NCI-H82 (cell line): ENCODE measurements around the gene ARG1.

ENCODE experiments used
- DNase-seq: peaks from one replicate; lab custom pipeline; 2025; lab: John Stamatoyannopoulos, UW

Gene ARG1

DNA sequence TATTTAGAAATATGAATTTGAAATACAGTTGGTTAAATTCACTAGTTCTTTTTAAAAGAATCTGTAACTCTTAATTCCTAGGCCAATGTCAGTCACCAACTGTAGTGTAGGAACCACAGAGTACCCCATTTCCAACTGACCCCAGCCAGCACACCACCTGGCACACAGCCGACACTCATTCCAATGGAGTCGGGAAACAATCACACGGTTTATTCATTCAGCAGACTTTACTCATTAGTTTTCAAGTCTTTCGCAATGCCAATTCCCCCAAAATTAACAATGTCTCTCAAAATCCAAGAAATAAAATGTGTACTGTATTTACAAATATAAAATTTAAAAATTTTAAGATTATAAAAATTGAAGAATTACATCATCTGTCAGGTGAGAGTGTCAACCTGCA is 13.5 kb downstream of the ARG1 start:
- no peak for DNase-seq

DNA sequence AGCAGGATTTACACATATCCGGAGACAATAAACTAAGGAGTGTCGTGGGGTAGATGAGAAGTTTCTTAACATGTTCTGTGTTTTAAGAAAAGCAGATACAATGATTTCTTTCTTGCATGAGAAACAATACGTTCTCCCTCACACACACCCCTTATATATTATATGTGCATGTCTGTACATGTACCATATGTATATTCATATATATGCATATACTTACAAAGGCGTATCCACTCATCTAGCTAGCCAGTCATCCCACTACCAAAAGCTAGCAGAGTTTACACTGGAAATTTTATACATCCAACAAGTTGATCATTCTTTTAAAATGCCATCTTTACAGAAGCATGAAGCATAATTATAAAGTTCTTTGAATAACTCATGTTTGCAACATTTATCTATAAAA is 14.9 kb downstream of the ARG1 start:
- DNase-seq, result no peak

DNA sequence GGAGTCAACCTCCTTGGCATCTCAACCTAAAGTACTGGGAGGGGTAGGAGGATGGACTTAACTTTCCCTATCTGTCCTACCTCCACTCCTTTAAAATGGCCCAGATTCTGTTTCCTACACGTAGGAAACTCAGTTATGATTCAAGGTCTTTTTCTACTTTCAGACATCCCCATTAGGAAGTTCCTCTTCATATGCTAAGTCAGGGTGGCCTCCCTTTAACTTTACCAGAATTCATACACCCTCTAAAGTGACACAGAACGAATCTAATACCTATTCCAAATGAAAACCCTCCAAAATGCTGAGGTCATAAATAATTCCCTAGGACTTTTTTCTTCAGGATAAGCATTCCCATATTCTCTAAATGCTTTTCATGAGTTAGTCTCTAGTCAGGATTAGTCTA is 15.6 kb downstream of the ARG1 start:
- no peak for DNase-seq

DNA sequence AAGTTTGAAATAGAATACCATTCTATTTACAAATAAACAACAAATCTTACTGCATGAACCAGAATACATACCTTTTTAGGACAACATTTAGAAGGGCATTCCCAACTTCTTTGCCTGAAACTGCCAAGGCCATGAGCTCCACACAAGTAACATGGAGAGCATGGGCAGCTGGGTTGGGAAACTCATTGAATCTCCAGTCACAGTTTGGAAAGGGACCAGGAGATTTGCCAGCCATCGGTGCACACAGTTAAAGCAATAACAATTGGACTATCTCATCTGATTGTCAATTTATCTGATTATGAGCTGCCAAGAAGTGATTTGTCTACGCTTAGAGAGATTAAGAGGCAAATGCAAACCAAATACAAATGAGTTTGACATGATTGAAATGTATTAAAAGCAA is 19.9 kb downstream of the ARG1 start:
- DNase-seq, result peak; percentile 23

DNA sequence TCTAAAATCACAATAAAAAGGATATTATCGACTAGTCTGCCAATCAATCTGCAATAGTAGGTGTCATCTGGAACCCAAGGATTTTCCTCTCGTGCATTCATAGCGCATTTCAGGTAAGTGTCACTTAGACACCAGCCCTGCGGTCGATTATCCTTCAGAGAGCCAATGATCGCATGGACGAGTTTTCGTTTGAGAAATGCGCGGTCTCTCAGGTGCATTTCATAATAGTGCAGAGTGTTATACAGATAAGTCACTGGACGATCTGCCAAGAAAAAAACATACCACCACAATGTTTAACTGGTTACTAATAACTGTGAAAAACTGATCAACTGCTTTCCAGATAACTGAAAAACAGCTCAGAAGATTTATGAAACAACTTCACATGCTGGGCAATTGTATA is 21.0 kb downstream of the ARG1 start:
- DNase-seq, result no peak

DNA sequence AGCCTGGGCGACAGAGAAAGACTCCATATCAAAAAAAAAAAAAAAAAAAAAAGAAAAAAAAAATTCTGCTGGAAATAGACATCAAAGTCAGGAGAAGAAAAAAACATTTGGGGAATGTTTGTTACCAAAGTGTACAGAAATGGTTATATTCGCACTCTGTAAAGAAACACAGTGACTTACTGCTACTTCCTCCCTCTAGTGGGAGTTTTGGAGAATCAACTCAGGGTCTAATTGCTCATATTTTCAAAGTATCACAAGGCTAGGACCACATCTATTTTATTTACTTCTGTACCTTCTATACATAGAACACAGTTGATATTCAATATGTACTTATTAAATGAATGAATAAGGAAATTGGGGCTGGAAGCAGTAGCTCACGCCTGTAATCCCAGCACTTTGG is 24.4 kb downstream of the ARG1 start:
- no peak for DNase-seq

DNA sequence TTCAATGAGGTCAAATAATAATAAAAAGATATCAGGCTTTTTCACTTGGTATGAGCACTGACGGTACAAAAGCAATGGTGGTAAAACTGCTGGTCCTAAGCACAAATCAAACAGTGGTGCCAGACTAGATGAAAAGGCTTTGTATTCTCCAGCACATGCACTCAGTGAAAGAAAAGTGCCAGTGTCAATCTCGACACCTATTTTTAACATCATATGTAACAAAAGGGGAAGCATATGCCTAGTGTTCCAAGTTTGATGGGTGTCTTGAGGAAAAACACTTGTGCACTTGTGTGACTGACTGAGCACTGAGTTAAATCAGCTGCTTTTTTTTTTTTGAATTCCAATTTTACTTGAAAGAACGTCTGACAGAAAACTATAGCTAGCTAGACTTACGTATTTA is 27.7 kb downstream of the ARG1 start:
- no peak for DNase-seq

DNA sequence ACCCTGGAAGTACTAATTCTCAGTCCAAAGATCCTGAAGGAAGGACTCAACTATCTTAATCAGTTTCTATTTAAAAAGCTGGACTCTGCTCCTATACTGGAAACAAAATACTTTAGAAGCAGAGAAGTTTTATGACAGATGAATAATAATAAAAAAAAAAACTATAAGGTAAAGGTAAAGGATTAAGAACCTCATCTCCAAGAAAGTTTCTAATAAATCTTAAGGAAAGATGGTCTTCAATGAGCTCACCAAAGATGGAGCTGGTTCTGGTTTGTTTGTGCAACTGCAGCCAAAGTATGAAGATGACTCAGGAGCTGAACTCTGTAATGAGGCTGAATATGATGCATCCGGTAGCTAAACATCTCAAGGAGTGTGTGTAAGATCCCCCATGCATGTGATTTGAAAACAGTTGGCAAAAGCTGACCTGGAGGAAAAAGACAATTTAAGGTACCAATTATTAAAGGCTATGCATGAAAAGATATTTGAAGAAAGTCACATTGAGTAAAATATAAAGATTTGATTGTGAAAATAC is 29.8 kb downstream of the ARG1 start:
- DNase-seq, result no peak

DNA sequence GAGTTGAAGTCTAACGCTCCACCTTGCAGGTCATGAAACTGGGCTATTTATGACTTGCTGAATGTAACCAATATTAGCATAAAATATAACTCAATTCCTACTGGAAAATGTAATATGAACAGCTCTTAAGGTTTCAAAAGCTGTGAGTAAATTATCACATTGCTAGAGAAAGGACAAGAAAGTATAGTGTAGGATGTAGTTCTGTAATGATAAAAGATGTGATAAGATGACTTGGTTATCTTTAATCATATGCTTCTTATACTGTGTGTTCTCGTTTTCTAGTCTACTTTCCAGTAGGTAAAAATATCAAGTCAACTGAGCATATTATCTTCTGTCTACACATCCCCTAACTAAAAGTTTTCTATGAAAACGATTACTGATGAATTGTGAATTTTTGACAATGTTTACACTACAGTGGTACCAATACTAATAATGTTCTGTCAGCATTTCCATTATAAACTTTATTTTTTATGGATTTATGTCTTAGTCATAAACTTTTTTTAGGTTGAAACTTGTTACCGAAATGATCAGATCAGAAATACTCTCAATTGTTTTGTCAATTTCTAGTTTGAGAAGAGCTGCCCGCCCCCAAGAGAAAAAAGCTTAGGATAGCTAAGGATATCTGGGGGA is 40.4 kb downstream of the ARG1 start:
- DNase-seq, result no peak

DNA sequence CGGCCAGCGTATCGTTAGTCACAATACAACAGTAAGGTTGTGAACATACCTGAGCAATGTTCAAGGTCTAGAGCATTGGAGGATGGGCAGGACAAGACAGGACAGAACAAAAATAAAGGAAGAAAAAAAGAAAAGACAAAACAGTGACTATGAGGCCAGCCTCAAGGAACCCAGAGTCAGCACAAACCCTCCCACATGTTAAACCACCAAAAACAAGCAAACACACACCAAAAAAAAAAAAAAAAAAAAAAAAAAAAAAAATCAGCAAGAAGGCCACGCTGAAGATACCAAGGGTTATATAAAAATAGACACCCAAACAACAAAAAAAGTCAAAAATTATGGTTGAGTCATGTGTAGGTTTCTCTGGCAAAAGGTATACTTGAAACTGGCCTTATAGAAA is 42.2 kb downstream of the ARG1 start:
- DNase-seq, result no peak

DNA sequence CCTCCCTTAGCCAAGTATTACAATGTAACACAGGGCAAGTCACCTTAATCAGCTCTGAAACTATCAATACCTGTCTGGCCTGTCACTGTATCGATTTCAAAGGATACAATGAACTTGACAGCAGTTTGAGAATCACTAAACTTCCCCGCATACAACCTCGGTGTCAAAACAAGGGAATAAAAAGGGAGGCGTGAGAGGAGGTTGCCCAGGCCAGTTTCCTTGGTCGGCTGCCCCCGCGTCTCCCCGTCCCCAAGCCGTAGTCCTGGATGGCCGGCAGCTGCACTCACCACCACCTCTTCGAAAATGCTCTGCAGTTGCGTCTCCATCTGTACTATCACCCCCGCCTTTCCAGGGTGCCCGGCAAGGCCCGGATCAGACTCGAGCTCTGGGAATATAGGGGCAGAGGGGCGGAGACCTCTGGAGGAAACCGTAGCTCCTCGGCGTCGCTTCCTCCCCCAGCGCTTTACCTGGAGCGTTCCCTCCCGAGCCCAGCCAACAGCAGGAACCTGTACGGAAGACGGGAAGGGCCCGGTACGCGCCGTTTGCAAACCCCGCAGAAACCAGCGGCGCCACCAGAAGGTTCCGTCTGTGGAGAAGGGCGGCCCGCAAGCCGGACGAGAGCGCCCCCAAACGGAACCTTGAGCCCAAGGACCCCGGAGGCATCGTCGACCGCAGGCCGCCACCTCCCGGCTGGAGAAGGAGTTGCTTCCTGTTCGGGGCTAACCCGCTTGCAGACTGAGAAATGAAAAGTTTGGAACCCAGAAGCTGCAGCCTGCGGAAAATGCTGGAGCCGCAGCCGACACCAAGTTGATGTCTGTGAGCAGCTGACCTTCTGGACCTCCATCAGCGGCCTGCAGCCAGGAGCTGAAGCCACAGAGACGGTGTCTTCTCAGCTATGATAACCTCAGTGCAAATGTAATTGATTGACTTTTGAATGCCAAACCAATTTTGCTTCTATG is 55.0 kb downstream of the ARG1 start, which contains the start of gene MED23:
Gene MED23, minus strand, starts transcription at position 519 of the 959 bp plus-strand sequence. Its CDS starts 193 bp downstream, at position 326.
- DNase-seq, result peak; percentile 97

DNA sequence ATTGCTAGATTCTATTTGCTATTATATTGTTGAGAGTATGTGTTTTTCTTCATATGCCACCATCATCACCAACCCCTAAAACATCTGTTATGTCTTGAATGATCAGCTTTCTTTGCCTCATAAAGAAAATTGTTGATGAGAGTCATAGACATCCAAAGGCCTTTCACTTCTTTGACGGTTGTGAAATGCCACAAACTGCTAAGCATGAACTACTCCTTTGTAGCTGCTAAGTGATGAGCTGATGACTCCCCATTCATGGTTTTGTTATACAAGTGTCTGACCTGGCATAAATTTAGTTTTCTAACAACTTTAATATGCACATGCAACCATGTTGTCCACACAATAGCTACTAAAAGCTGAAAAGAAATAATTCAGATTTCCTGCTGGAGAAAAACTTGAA is 55.7 kb downstream of the ARG1 start:
- no peak for DNase-seq

DNA sequence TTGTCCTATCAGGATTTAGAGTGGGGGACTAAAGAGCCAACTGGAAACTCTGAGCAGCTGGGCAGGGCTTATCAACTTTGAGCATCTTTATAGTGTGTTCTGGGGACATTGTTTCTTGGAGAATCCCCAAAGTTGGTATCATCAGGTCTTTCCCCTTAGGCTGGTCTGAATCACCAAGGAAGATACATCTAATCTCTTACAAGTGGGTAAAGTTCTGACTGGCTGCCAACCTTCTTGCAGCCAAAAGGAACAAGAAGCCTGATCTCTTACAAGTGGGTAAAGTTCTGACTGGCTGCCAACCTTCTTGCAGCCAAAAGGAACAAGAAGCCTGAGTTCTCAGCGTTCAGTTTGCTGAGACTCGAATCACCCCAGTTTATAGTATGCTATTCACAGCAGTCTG is 56.6 kb downstream of the ARG1 start:
- DNase-seq, result no peak

DNA sequence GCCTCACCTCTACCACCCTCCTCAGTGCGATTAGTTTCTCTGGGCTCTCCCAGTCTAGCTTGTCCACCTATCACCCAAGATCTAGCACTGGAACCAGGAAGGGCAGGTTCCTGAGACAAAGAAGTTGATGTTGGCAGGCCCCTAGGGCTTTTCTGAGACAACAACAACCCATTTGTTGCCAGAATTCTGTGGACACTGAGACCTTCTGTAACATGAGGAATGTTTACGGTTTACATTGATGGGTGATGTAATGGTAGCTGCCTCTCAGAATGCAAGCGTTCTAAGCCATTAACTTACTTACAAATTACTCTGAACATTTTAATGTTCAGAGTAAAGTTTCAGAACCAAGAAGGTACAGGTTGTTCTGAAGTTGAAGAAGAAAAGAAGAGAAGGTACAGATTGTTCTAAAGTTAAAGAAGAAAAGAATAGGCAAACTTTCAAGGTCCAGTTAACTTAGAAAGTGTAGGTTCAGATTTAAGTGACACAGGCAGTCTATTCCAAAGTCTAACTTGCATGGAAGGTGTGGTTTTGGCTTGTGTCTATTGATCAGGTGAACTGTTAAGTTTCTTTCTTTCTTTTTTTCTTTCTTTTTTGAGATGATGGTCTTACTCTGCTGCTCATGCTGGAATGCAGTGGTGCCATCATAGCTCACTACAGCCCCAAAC is 58.7 kb downstream of the ARG1 start:
- DNase-seq, result no peak
